HG03175 (cell line): Measurements from ENCODE around the gene PPP1R1B.

Source experiments
- ATAC-seq: cut with Tn5 transposase; IDR thresholded peaks from one replicate; pipeline ENCODE4 v1.9.1; 2021; ENCODE audit warnings: mild to moderate bottlenecking, moderate library complexity; ENCODE audit not compliant: unreplicated experiment

The PPP1R1B gene

DNA sequence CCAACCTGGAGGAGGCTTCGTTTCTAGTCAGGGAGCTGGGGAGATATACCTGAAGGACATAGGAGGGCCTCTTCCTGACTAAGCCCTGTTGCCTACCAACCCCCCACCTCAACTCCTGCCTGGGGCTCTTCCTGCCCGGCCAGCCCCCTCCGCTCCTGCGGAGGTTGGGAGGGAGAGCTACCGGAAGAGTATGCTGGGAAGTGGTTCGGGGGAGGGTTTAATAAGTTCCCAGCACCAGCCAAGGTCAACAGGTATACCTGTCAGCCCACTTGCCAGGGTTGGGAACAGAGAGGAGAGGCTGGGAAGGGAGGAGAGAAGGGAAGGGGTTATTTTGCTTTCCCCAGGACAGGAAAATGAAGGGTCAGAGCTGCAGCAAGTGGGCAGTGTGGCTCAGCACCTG, 4.7 kb downstream of the PPP1R1B start:
- ATAC-seq, result no peak

DNA sequence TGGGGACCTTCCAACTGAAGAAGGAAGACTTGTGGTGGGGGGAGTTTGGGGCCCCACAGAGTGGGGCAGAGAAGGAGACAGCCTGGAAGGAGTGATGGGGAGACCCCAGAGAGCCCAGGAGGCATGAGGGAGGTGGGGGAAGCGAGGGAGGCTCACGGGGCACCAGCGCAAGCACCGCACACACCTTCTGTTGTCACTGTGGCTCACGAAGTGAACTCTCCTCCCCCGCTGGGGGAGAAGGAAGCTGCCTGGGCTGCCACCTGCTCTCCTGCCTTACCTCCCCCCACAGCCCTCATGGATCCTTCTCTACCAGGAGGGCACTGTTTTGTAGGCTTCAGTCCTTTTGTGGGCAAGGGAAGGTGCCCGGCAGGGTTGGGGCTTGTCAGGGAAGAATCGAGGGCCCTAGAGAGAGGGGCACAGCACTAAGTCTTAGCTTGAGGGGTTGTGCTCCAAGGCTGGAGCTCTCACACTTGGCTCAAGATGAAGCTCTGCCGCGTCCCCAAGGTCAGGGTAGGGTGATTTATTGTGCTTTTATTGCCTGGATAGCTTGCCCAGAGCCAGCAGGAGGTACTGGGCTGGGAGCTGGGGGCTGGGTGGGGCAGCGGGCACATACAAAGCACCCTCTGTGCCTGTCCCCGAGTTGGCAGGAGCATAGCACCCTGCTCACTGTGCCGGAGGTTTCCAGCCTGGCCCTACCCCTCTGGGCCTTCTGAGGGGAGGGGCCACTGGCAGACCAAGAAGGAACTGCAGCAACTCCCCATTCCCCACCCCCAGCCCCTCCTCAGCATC, 5.6 kb downstream of the PPP1R1B start:
- ATAC-seq, result no peak

- no peak for ATAC-seq
Measured at GRCh38 chr17:39633570-39634183, 6.9 kb downstream of the PPP1R1B start.

DNA sequence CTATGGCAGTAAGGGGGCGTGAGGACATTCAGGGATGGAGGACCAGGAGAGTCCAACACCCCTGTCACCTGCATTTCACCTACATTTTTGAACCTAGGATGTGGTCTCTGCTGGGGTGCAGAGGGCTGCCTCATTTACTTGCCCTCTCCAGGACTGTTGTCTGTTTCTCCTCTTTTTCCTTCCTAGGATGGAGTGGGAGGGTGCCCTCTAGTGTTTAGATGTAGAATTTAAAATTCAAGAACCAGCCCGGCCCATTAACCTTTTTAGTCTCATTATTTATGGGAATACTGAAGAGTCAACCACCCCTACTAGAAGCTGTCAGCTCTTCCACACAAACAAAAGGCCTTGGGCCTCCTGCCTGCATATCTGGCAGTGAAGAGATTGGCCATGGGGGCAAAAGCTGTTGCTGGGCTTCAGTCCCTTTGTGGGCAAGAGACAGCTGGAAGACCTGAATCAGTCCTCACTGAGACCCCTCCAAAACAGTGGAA, 7.7 kb downstream of the PPP1R1B start:
- ATAC-seq, result no peak

DNA sequence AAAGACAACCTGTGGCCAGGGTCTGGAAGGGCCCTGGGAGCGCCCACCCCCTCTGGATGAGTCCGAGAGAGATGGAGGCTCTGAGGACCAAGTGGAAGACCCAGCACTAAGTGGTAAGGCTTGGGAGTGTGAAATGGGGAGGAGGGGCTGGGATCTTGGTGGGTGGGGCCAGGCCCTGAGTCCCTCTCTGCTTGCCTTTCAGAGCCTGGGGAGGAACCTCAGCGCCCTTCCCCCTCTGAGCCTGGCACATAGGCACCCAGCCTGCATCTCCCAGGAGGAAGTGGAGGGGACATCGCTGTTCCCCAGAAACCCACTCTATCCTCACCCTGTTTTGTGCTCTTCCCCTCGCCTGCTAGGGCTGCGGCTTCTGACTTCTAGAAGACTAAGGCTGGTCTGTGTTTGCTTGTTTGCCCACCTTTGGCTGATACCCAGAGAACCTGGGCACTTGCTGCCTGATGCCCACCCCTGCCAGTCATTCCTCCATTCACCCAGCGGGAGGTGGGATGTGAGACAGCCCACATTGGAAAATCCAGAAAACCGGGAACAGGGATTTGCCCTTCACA, 8.9 kb downstream of the PPP1R1B start:
- ATAC-seq, result no peak

- ATAC-seq, result peak; percentile 2
Measured at GRCh38 chr17:39636587-39636926, 9.8 kb downstream of the PPP1R1B start.

GRCh38 chr17:39636927-39637736, 10.4 kb downstream of the PPP1R1B start, which contains the start of gene STARD3:
Gene STARD3, plus strand, starts transcription at chr17:39637144. Its CDS starts 16,388 bp downstream, at chr17:39653532.
- peak; percentile 69 for ATAC-seq

GRCh38 chr17:39638317-39638716, 11.6 kb downstream of the PPP1R1B start:
- no peak for ATAC-seq

DNA sequence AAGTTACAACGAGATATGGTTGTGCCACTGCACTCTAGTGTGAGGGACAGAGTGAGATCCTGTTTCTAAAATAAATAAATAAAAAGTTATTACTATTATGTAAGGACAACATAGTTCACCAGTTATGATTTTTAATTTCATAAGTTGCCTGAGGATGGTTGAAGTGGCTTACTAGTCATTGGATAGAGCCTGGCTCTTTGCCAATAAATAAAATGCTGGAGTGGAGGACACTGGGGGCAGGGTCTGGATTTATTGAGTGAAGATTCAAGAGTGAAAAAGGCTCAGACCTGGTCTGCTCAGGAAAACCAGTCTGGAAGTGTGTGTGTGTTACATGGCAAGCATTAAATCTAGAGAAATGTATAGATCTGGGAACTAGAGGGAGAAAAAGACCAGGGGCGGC, 12.3 kb downstream of the PPP1R1B start:
- ATAC-seq, result no peak

DNA sequence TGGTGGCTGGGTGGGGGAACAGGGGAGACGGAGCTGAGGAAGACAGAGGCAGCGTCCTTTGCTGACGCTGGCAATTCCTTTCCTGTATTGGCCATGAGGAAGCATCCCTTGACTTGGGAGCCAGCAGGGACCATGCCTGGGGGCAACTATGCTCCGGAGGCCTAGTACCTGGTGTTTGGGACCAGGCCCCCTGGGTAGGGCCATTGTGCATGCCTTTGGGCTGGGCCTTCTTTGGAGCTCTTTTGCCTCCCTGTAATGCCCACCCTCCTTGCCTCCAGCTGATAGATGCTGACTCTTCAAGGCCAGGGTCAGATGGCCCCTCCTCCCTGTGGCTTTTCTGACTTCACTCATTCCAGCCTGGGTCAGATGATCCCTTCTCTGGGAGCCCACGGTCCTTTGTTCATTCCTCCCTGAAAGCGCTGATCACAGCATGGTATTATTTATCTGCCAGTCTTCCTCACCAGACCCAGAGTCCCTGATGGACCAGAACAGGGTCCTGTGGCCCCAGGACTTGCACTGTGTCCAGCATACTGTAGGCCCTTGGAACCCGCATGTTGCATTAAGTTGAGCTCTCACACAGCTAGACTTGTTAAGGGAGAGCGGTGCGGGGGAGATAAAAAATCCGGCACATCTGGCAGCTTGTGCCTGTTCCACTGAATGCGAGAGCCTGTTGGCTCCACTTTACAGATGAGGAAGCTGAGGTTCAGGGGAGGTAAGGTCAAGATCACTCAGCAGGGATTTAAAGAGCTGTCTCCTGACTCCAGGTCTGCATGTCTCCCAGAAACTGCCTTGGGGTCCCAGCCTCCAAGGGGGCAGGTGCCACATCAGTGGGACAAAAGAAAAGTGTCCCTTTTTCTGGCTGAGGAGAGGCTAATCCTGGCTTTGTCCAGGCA, 13.1 kb downstream of the PPP1R1B start:
- no peak for ATAC-seq

- ATAC-seq, result no peak
Measured at GRCh38 chr17:39640591-39641031, 13.9 kb downstream of the PPP1R1B start.

DNA sequence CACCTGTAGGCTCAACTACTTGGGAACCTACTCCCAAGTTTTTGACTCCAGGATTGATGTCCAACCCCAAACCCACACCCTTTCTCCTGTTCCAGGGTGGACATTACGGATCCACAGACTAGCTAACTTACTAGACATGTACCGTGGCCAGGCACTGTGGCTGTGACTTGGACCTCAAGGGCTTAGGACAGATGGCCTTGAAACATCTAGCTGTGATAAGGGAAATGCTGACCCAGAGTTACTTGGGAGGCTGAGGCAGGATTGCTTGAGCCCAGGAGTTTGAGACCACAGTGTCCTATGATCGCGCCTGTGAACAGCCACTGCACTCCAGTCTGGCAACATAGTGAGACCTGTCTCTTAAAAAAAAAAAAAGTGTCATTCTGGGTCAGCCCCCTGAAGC, 14.3 kb downstream of the PPP1R1B start:
- ATAC-seq, result no peak

GRCh38 chr17:39641883-39642282, 15.1 kb downstream of the PPP1R1B start:
- ATAC-seq, result no peak

GRCh38 chr17:39642291-39643074, 15.7 kb downstream of the PPP1R1B start:
- ATAC-seq, result no peak

- no peak for ATAC-seq
Measured at GRCh38 chr17:39643271-39643670, 16.5 kb downstream of the PPP1R1B start.

GRCh38 chr17:39647256-39647655, 20.5 kb downstream of the PPP1R1B start:
- ATAC-seq, result no peak

GRCh38 chr17:39648616-39649366, 22.0 kb downstream of the PPP1R1B start:
- no peak for ATAC-seq

GRCh38 chr17:39650121-39650579, 23.4 kb downstream of the PPP1R1B start:
- ATAC-seq, result no peak
